SU-DHL-6 (cell line): ENCODE results near the gene FBLN2.

Experiments used
- H2AFZ ChIP-seq: fragments of 200-600 bp; sonication (generic); 2 replicates; pipeline ENCODE4 v1.6.1; 2014; ENCODE audit warnings: low read depth, mild to moderate bottlenecking, moderate library complexity, mixed read lengths, antibody characterized with exemption, low read length; ENCODE audit not compliant: severe bottlenecking
- H3F3A ChIP-seq: fragments of 200-600 bp; shearing (Covaris generic); 2 replicates; pipeline ENCODE4 v1.6.0; 2016; ENCODE audit warnings: antibody characterized with exemption, mild to moderate bottlenecking; ENCODE audit not compliant: insufficient read depth
- H3K27ac ChIP-seq: fragments of 200-600 bp; sonication (generic); 2 replicates; pipeline ENCODE4 v1.5.1; 2016; ENCODE audit warnings: low read depth, mild to moderate bottlenecking, low read length, moderate library complexity, mixed read lengths
- H3K27me3 ChIP-seq: fragments of 200-600 bp; sonication (generic), shearing (Covaris generic); 2 replicates; pipeline ENCODE4 v1.6.0; 2014; ENCODE audit warnings: mild to moderate bottlenecking, low read length
- H3K36me3 ChIP-seq: fragments of 200-600 bp; sonication (generic); 2 replicates; pipeline ENCODE4 v1.6.1; 2014; ENCODE audit warnings: mild to moderate bottlenecking, low read length, mixed read lengths
- H3K4me2 ChIP-seq: fragments of 300-600, 200-600 bp; shearing (Covaris generic), sonication (generic); 2 replicates; pipeline ENCODE4 v1.6.0; 2014; ENCODE audit warnings: low read length, low read depth, mild to moderate bottlenecking; ENCODE audit not compliant: poor library complexity, severe bottlenecking
- H3K4me3 ChIP-seq: fragments of 200-600 bp; sonication (generic); 2 replicates; pipeline ENCODE4 v1.5.1; 2014; ENCODE audit warnings: antibody characterized with exemption, low read length, mild to moderate bottlenecking, mixed read lengths; ENCODE audit not compliant: insufficient read depth, poor library complexity, severe bottlenecking
- H3K79me2 ChIP-seq: fragments of 200-600 bp; sonication (generic); 2 replicates; pipeline ENCODE4 v1.6.1; 2014; ENCODE audit warnings: mild to moderate bottlenecking, low read length, moderate library complexity; ENCODE audit not compliant: insufficient read depth
- H3K9ac ChIP-seq: fragments of 200-600 bp; sonication (generic); 2 replicates; pipeline ENCODE4 v1.7.0; 2014; ENCODE audit warnings: mild to moderate bottlenecking, low read length
- H3K9me2 ChIP-seq: fragments of 200-600 bp; sonication (generic); replicated peaks from 2 replicates; pipeline ENCODE4 v1.6.1; 2014; ENCODE audit warnings: low read length; ENCODE audit not compliant: insufficient read depth
- H3K9me3 ChIP-seq: fragments of 200-600 bp; sonication (generic); 2 replicates; pipeline ENCODE4 v1.6.1; 2014; ENCODE audit warnings: low read length, mixed read lengths; ENCODE audit not compliant: insufficient read depth
- H4K20me1 ChIP-seq: fragments of 200-600 bp; sonication (generic); 2 replicates; pipeline ENCODE4 v1.6.1; 2014; ENCODE audit warnings: low read depth, mild to moderate bottlenecking, antibody characterized with exemption, low read length, moderate library complexity, mixed read lengths
- CTCF ChIP-seq: fragments of 200-600 bp; sonication (generic); IDR thresholded peaks from one replicate; pipeline ENCODE4 v1.5.1; 2017; ENCODE audit warnings: antibody characterized with exemption, mild to moderate bottlenecking, low read length, moderate library complexity; ENCODE audit not compliant: insufficient read depth, poor library complexity, severe bottlenecking
- EZH2phosphoT487 ChIP-seq: fragments of 200-600 bp; sonication (generic), shearing (Covaris generic); conservative IDR thresholded peaks from 2 replicates; pipeline ENCODE4 v1.6.1; 2018; ENCODE audit warnings: mild to moderate bottlenecking, antibody characterized with exemption, low read length, moderate library complexity, mixed read lengths

FBLN2 gene

GRCh38 chr3:13673207-13673606 lies 124.3 kb downstream of the FBLN2 start:
- no peak overlapping the region for H3K9ac ChIP-seq

GRCh38 chr3:13674538-13675185 lies 125.7 kb downstream of the FBLN2 start:
- H3F3A ChIP-seq = no peaks in the 10 kb centered on the region
- H3K9ac ChIP-seq = no peak overlapping the region
- TF ChIP-seq CTCF = no peak
- TF ChIP-seq EZH2phosphoT487 = no peak
- H3K36me3 ChIP-seq = no peaks in the 10 kb centered on the region
- H3K4me2 ChIP-seq = no peak overlapping the region
- no peaks in the 10 kb centered on the region for H4K20me1 ChIP-seq
- no peaks in the 10 kb centered on the region for H3K9me3 ChIP-seq
- no peaks in the 10 kb centered on the region for H3K27me3 ChIP-seq
- no peaks in the 10 kb centered on the region for H3K79me2 ChIP-seq
- H3K27ac ChIP-seq = no peak overlapping the region
- H3K9me2 ChIP-seq = no peaks in the 10 kb centered on the region
- H3K4me3 ChIP-seq = no peak overlapping the region
- no peak overlapping the region for H2AFZ ChIP-seq

More at GRCh38 chr3:13673207-13673606, 124.3 kb downstream of the FBLN2 start:
- Histone ChIP-seq H3K4me2 (no peak overlapping the region), H3K9me2 (no peaks in the 10 kb centered on the region), H3K79me2 (no peaks in the 10 kb centered on the region), H4K20me1 (no peaks in the 10 kb centered on the region), H3K27me3 (no peaks in the 10 kb centered on the region), H3K36me3 (no peaks in the 10 kb centered on the region), H3K4me3 (no peak overlapping the region), H3K9me3 (no peaks in the 10 kb centered on the region), H3K27ac (no peak overlapping the region), H3F3A (no peaks in the 10 kb centered on the region), H2AFZ (no peak overlapping the region)
- TF ChIP-seq CTCF (peak; percentile 30), EZH2phosphoT487 (no peak)

GRCh38 chr3:13676356-13677017 lies 127.6 kb downstream of the FBLN2 start:
- H3K9ac ChIP-seq = no peak overlapping the region
- H4K20me1 ChIP-seq = no peaks in the 10 kb centered on the region
- no peaks in the 10 kb centered on the region for H3F3A ChIP-seq
- H3K4me3 ChIP-seq = no peak overlapping the region
- H2AFZ ChIP-seq = no peak overlapping the region
- H3K9me2 ChIP-seq = no peaks in the 10 kb centered on the region
- H3K79me2 ChIP-seq = no peaks in the 10 kb centered on the region
- TF ChIP-seq CTCF (no peak), EZH2phosphoT487 (no peak)
- H3K27me3 ChIP-seq = no peaks in the 10 kb centered on the region
- no peak overlapping the region for H3K27ac ChIP-seq
- H3K4me2 ChIP-seq = no peak overlapping the region
- H3K9me3 ChIP-seq = no peaks in the 10 kb centered on the region
- H3K36me3 ChIP-seq = no peaks in the 10 kb centered on the region
